Esophagus muscularis mucosa (tissue), 3 donors: ENCODE data around the gene NCOR2.

Experiments
- CTCF ChIP-seq, 3 experiments: fragments of 200-600 bp in 2 of 3; fragments of 450-650 bp in 1 of 3; sonication (generic) in 2 of 3; IDR thresholded peaks; one replicate each; pipeline ENCODE4 v1.5.1; 2017 to 2019; ENCODE audit warnings: antibody characterized with exemption in 3 of 3, mild to moderate bottlenecking in 2 of 3, moderate library complexity in 1 of 3
- POLR2AphosphoS5 ChIP-seq, 2 donors: sonication (generic); formaldehyde crosslinking; IDR thresholded peaks; one replicate each; pipeline ENCODE4 v1.6.1; 2017; ENCODE audit warnings: antibody characterized with exemption in 2 of 2

GRCh38 chr12:124543590-124544310, 23.7 kb downstream of the NCOR2 start:
- TF ChIP-seq CTCF (IDR thresholded peaks at IDR 0.05) (no peak), POLR2AphosphoS5 (IDR thresholded peaks at IDR 0.05) (no peak)
